ENCODE data around the gene OR4K13. TPM values are rescaled to one million over a fixed set of nuclear protein-coding genes. Genes with fewer than 3 reads are reported as not detected.

The OR4K13 gene
- total and polyA plus RNA-seq, 10 of the 15 experiments (the other 5 are each of a cell fraction or from before 2014, with no cell fraction given) = not detected

GRCh38 chr14:20001863-20002262 is 34.0 kb downstream of the OR4K13 start, which contains the start of gene OR4Q2:
TSS of gene OR4Q2 (plus strand) at chr14:20002163.
- Histone ChIP-seq H3K36me3 (ENCODE audit: control insufficient read depth in 2 of 2, insufficient read depth in 2 of 2, low read length in 1 of 2) (no peaks in the 10 kb centered on the region), H3K4me2 (ENCODE audit: control insufficient read depth, insufficient read depth) (no peak within 1 kb of the TSS), H4K20me1 (ENCODE audit: control insufficient read depth, insufficient read depth) (no peaks in the 10 kb centered on the region), H3K4me3 (no peak within 1 kb of the TSS), H3K27me3 (replicated peaks in 1 of 2; ENCODE audit: control insufficient read depth in 2 of 2, insufficient read depth in 2 of 2, low read length in 1 of 2) (no peaks in the 10 kb centered on the region), H3K9ac (ENCODE audit: control insufficient read depth, insufficient read depth, low read length) (no peak within 1 kb of the TSS), H2AFZ (ENCODE audit: control insufficient read depth, low read depth, low read length) (no peak within 1 kb of the TSS), H3K9me3 (replicated peaks; ENCODE audit: control insufficient read depth, insufficient read depth, low read length) (no peaks in the 10 kb centered on the region), H3K79me2 (ENCODE audit: control insufficient read depth, insufficient read depth, low read length) (no peaks in the 10 kb centered on the region), H3K4me1 (ENCODE audit: control insufficient read depth, insufficient read depth, low read length) (no peaks in the 10 kb centered on the region), H3K27ac (ENCODE audit: control insufficient read depth, insufficient read depth) (no peak within 1 kb of the TSS)
- BruUV-seq (replicated peaks) = no TSS peak
- ChIA-PET CTCF (no interaction called here), POLR2A (no interaction called here), SMC1A (ENCODE audit: uncharacterized antibody, unreplicated experiment) (no interaction called here), RAD21 (ENCODE audit: unreplicated experiment) (no interaction called here)
- ATAC-seq = no peak
- FAIRE-seq = no peak
- in situ Hi-C loops (cut with MboI) (no loop called here), intact Hi-C loops (cut with micrococcal nuclease; ENCODE audit: unreplicated experiment) (no loop called here)
- DNase-seq (ENCODE audit: low read depth, low spot score) = no peak
- TF ChIP-seq, protein P1, sequence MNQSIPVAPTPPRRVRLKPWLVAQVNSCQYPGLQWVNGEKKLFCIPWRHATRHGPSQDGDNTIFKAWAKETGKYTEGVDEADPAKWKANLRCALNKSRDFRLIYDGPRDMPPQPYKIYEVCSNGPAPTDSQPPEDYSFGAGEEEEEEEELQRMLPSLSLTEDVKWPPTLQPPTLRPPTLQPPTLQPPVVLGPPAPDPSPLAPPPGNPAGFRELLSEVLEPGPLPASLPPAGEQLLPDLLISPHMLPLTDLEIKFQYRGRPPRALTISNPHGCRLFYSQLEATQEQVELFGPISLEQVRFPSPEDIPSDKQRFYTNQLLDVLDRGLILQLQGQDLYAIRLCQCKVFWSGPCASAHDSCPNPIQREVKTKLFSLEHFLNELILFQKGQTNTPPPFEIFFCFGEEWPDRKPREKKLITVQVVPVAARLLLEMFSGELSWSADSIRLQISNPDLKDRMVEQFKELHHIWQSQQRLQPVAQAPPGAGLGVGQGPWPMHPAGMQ (IDR thresholded peaks at IDR 0.05; ENCODE audit: borderline replicate concordance) = no peak
- TF ChIP-seq ZNF24 (IDR thresholded peaks at IDR 0.05) (no peak), CBX5 (IDR thresholded peaks at IDR 0.05; ENCODE audit: low read depth) (no peak), SPI1 (IDR thresholded peaks at IDR 0.05; ENCODE audit: borderline replicate concordance, insufficient read depth, low read depth, low read length) (no peak), GATAD2B (conservative IDR thresholded peaks at IDR 0.05; ENCODE audit: low read depth) (no peak), NFYA (IDR thresholded peaks at IDR 0.05; ENCODE audit: borderline replicate concordance, low read depth, low read length) (no peak), TCF7 (IDR thresholded peaks at IDR 0.05; ENCODE audit: borderline replicate concordance) (no peak), NBN (IDR thresholded peaks at IDR 0.05) (no peak), KLF5 (IDR thresholded peaks at IDR 0.05; ENCODE audit: partially characterized antibody) (no peak), TCF3 (IDR thresholded peaks at IDR 0.05; ENCODE audit: borderline replicate concordance, insufficient read depth, low read depth, low read length) (no peak)
- TF ChIP-seq, protein P2, sequence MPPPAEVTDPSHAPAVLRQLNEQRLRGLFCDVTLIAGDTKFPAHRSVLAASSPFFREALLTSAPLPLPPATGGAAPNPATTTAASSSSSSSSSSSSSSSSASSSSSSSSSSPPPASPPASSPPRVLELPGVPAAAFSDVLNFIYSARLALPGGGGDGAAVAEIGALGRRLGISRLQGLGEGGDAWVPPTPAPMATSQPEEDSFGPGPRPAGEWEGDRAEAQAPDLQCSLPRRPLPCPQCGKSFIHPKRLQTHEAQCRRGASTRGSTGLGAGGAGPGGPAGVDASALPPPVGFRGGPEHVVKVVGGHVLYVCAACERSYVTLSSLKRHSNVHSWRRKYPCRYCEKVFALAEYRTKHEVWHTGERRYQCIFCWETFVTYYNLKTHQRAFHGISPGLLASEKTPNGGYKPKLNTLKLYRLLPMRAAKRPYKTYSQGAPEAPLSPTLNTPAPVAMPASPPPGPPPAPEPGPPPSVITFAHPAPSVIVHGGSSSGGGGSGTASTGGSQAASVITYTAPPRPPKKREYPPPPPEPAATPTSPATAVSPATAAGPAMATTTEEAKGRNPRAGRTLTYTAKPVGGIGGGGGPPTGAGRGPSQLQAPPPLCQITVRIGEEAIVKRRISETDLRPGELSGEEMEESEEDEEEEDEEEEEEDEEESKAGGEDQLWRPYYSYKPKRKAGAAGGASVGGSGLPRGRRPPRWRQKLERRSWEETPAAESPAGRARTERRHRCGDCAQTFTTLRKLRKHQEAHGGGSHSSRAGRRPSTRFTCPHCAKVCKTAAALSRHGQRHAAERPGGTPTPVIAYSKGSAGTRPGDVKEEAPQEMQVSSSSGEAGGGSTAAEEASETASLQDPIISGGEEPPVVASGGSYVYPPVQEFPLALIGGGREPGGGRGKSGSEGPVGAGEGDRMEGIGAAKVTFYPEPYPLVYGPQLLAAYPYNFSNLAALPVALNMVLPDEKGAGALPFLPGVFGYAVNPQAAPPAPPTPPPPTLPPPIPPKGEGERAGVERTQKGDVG (CRISPR knock-in tag; IDR thresholded peaks at IDR 0.05) = no peak
- TF ChIP-seq, protein P3, sequence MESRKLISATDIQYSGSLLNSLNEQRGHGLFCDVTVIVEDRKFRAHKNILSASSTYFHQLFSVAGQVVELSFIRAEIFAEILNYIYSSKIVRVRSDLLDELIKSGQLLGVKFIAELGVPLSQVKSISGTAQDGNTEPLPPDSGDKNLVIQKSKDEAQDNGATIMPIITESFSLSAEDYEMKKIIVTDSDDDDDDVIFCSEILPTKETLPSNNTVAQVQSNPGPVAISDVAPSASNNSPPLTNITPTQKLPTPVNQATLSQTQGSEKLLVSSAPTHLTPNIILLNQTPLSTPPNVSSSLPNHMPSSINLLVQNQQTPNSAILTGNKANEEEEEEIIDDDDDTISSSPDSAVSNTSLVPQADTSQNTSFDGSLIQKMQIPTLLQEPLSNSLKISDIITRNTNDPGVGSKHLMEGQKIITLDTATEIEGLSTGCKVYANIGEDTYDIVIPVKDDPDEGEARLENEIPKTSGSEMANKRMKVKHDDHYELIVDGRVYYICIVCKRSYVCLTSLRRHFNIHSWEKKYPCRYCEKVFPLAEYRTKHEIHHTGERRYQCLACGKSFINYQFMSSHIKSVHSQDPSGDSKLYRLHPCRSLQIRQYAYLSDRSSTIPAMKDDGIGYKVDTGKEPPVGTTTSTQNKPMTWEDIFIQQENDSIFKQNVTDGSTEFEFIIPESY (IDR thresholded peaks at IDR 0.05) = no peak
